HepG2 (cell line): Measurements from ENCODE around the gene CMTM4. TPM values are rescaled to one million over a fixed set of nuclear protein-coding genes. Genes with fewer than 3 reads are reported as not detected.

Experiments
- ATAC-seq: fragments of 200-7000 bp; cut with Tn5 transposase; 3 replicates; pipeline ENCODE4 v1.9.1; 2020; ENCODE audit warnings: mild to moderate bottlenecking, moderate library complexity
- BruUV-seq: library from RNA; stranded (reverse); fragments of 400-500 nt; replicated peaks from 2 replicates; lab custom pipeline; 2021; lab: Mats Ljungman, UMichigan
- CTCF ChIA-PET: fragments of 300-600 bp; formaldehyde crosslinking; extraction: SDS; loops from one replicate; lab custom pipeline; 2021; ENCODE audit warnings: low total read pairs, inconsistent platforms, low intra/inter-chr PET ratio; lab: Yijun Ruan, JAX
- POLR2A ChIA-PET: fragments of 350-600 bp; sonication (Branson Sonifier 250); formaldehyde crosslinking; loops from one replicate; lab custom pipeline; 2020; ENCODE audit warnings: antibody characterized with exemption, inconsistent platforms; lab: Yijun Ruan, JAX
- DNase-seq: peaks from one replicate; pipeline ENCODE4 v3.0.0-alpha.2; 2015; ENCODE audit warnings: low spot score
- FAIRE-seq: peaks from 3 replicates; lab custom pipeline; 2011; peaks lifted over from hg19 to GRCh38; lab: Jason Lieb, UNC
- H2AFZ ChIP-seq: one replicate; pipeline ENCODE4 v1.6.1; 2011; ENCODE audit warnings: low read length, inconsistent platforms
- H3K27ac ChIP-seq: fragments of 300-600 bp; 3 replicates; pipeline ENCODE4 v1.8.0; 2011; ENCODE audit warnings: mixed run types, mild to moderate bottlenecking, mixed read lengths, low read length, inconsistent platforms; ENCODE audit not compliant: insufficient read depth; ENCODE audit errors: extremely low read length
- H3K27me3 ChIP-seq, 2 experiments: fragments of 200-600 bp in 1 of 2; 2 replicates in 1 of 2; 3 replicates in 1 of 2; pipeline versions ENCODE4 v1.6.0 to v1.8.0; 2011; ENCODE audit warnings: low read length in 2 of 2, mild to moderate bottlenecking in 2 of 2, moderate library complexity in 2 of 2, inconsistent platforms in 1 of 2; ENCODE audit not compliant: insufficient read depth in 2 of 2, control insufficient read depth in 1 of 2
- H3K36me3 ChIP-seq, 2 experiments: fragments of 200-600 bp in 1 of 2; replicated peaks in 1 of 2; 2 replicates in 1 of 2; 3 replicates in 1 of 2; pipeline versions ENCODE4 v1.5.1 to v1.8.0; 2011; ENCODE audit warnings: low read length in 2 of 2, inconsistent platforms in 1 of 2; ENCODE audit not compliant: insufficient read depth in 2 of 2, control insufficient read depth in 1 of 2
- H3K4me1 ChIP-seq: 2 replicates; pipeline ENCODE4 v1.5.1; 2012; ENCODE audit warnings: low read length, inconsistent platforms; ENCODE audit not compliant: insufficient read depth
- H3K4me2 ChIP-seq: 2 replicates; pipeline ENCODE4 v1.6.0; 2011; ENCODE audit warnings: low read depth, low read length, inconsistent platforms
- H3K4me3 ChIP-seq, 3 experiments: fragments of 200-600 bp in 1 of 3; sonication (generic), shearing (Covaris generic) in 1 of 3; replicated peaks in 1 of 3; 2 replicates each; pipeline ENCODE4 v1.5.1; 2011 to 2016; ENCODE audit warnings: low read length in 3 of 3, inconsistent platforms in 2 of 3, low read depth in 2 of 3, mild to moderate bottlenecking in 2 of 3, control low read depth in 1 of 3, mixed read lengths in 1 of 3; ENCODE audit not compliant: insufficient read depth in 1 of 3
- H3K79me2 ChIP-seq: one replicate; pipeline ENCODE4 v1.6.1; 2011; ENCODE audit warnings: low read length, inconsistent platforms; ENCODE audit not compliant: insufficient read depth
- H3K9ac ChIP-seq: 2 replicates; pipeline ENCODE4 v1.6.0; 2011; ENCODE audit warnings: mild to moderate bottlenecking, low read depth, low read length, inconsistent platforms; ENCODE audit not compliant: insufficient read depth
- H3K9me3 ChIP-seq: 2 replicates; pipeline ENCODE4 v1.5.1; 2012; ENCODE audit warnings: mild to moderate bottlenecking, low read length
- H4K20me1 ChIP-seq: 2 replicates; pipeline ENCODE4 v1.6.0; 2011; ENCODE audit warnings: inconsistent platforms, mild to moderate bottlenecking, low read length, moderate library complexity; ENCODE audit not compliant: insufficient read depth
- ELF3 ChIP-seq: IDR thresholded peaks from 2 replicates; pipeline ENCODE4 v1.6.1; 2016; ENCODE audit warnings: missing genetic modification reagents, missing compliant biosample characterization
- ETV6 ChIP-seq: sonication (generic); formaldehyde crosslinking; conservative IDR thresholded peaks from 2 replicates; pipeline ENCODE4 v1.4.0; 2020; ENCODE audit warnings: missing genetic modification reagents
- GABPB1 ChIP-seq: IDR thresholded peaks from 2 replicates; pipeline ENCODE4 v1.6.1; 2016; ENCODE audit warnings: mild to moderate bottlenecking, missing genetic modification reagents, moderate library complexity, missing compliant biosample characterization
- HINFP ChIP-seq: sonication (generic); formaldehyde crosslinking; IDR thresholded peaks from 2 replicates; pipeline ENCODE4 v1.4.0; 2020; ENCODE audit warnings: low read depth, mild to moderate bottlenecking, missing genetic modification reagents
- MAFF ChIP-seq: IDR thresholded peaks from 2 replicates; pipeline ENCODE4 v1.6.1; 2011; ENCODE audit warnings: low read depth, low read length, improper control_type of control experiment
- NCOA5 ChIP-seq: sonication (generic); formaldehyde crosslinking; IDR thresholded peaks from 2 replicates; pipeline ENCODE4 v1.4.0; 2020; ENCODE audit warnings: missing genetic modification reagents
- PAF1 ChIP-seq: IDR thresholded peaks from 2 replicates; pipeline ENCODE4 v1.6.1; 2016; ENCODE audit warnings: missing genetic modification reagents, missing compliant biosample characterization
- PLRG1 ChIP-seq: fragments of 450-650 bp; conservative IDR thresholded peaks from 2 replicates; pipeline ENCODE4 v1.6.1; 2016
- SATB2 ChIP-seq: sonication (generic); formaldehyde crosslinking; IDR thresholded peaks from 2 replicates; pipeline ENCODE4 v1.5.0; 2020; ENCODE audit warnings: missing genetic modification reagents
- SPEN ChIP-seq: sonication (generic); formaldehyde crosslinking; IDR thresholded peaks from 2 replicates; pipeline ENCODE4 v1.5.1; 2020; ENCODE audit warnings: low read depth, mild to moderate bottlenecking, missing genetic modification reagents
- SYNCRIP ChIP-seq: fragments of 200-400 bp; formaldehyde crosslinking; IDR thresholded peaks from 2 replicates; pipeline ENCODE4 v1.6.1; 2018; ENCODE audit warnings: mild to moderate bottlenecking, low read depth, low read length; ENCODE audit not compliant: insufficient read depth
- ZBTB3 ChIP-seq: sonication (generic); formaldehyde crosslinking; IDR thresholded peaks from 2 replicates; pipeline ENCODE4 v1.4.0; 2020; ENCODE audit warnings: low read depth, mild to moderate bottlenecking, moderate library complexity, missing genetic modification reagents, borderline replicate concordance
- ZBTB44 ChIP-seq: sonication (generic); formaldehyde crosslinking; IDR thresholded peaks from 2 replicates; pipeline ENCODE4 v1.4.0; 2020; ENCODE audit warnings: missing genetic modification reagents
- ZFP90 ChIP-seq: sonication (generic); formaldehyde crosslinking; IDR thresholded peaks from 2 replicates; pipeline ENCODE4 v1.8.0; 2022; ENCODE audit warnings: missing genetic modification reagents, mild to moderate bottlenecking, inconsistent platforms, borderline replicate concordance
- ZNF3 ChIP-seq: IDR thresholded peaks from 2 replicates; pipeline ENCODE4 v1.7.0; 2017; ENCODE audit warnings: inconsistent platforms
- ZNF576 ChIP-seq: sonication (generic); formaldehyde crosslinking; IDR thresholded peaks from 2 replicates; pipeline ENCODE4 v1.4.0; 2020; ENCODE audit warnings: mild to moderate bottlenecking, missing genetic modification reagents
- ZNF672 ChIP-seq: sonication (generic); formaldehyde crosslinking; IDR thresholded peaks from 2 replicates; pipeline ENCODE4 v1.8.1; 2022; ENCODE audit warnings: missing genetic modification reagents
- ZNF761 ChIP-seq: sonication (generic); formaldehyde crosslinking; conservative IDR thresholded peaks from 2 replicates; pipeline ENCODE4 v1.4.0; 2020; ENCODE audit warnings: mild to moderate bottlenecking, missing genetic modification reagents
- ZNF83 ChIP-seq: sonication (generic); formaldehyde crosslinking; IDR thresholded peaks from 2 replicates; pipeline ENCODE4 v1.4.0; 2020; ENCODE audit warnings: missing genetic modification reagents, mild to moderate bottlenecking, borderline replicate concordance
- WGBS: methylation state at CpG from one replicate; pipeline ENCODE4 v1.1.6; 2017; ENCODE audit warnings: low lambda C conversion rate; 5-methylcytosine and 5-hydroxymethylcytosine counted together
- in situ Hi-C: cut with HindIII; loops from 2 replicates; pipeline ENCODE4 v1.10.0; 2017; ENCODE audit warnings: low pct_unique_long_range_greater_than_20kb; ENCODE audit not compliant: extremely low pct_ligation_motif_present
- intact Hi-C: fragments of 100-400 bp; cut with micrococcal nuclease; formaldehyde crosslinking; loops from one replicate; pipeline ENCODE4 v1.10.0; 2022; ENCODE audit not compliant: unreplicated experiment
- polyA plus RNA-seq, 8 experiments: library from polyadenylated mRNA; depleted of rRNA in 3 of 8; stranded (reverse) in 7 of 8; unstranded in 1 of 8; fragments of >200 nt; fragmentation: Illumina TruSeq in 4 of 8; extraction: Trizol in 4 of 8; gene quantifications; 2 replicates each; pipeline versions ENCODE4 v1.2.1 to v1.2.3, GENCODE V29; 2011 to 2016; ENCODE audit warnings: low read depth in 4 of 8, missing spikeins in 1 of 8, mixed read lengths in 1 of 8; ENCODE audit not compliant: insufficient read depth in 1 of 8
- total RNA-seq, 5 experiments: library from RNA; depleted of rRNA; stranded (reverse); fragments of >200 nt; fragmentation: Illumina TruSeq; extraction: Trizol; gene quantifications; 2 replicates each; pipeline ENCODE4 v1.2.3, GENCODE V29; 2016; ENCODE audit warnings: low read depth in 1 of 5

The CMTM4 gene
- total and polyA plus RNA-seq, 2 of the 13 experiments (the other 11 are each of a cell fraction or from before 2014, with no cell fraction given): 32.0 to 36.3 TPM

- TF ChIP-seq SPEN (CRISPR knock-in tag): no peak
- no peak for TF ChIP-seq ZBTB44 (CRISPR knock-in tag)
- TF ChIP-seq ZNF672 (CRISPR knock-in tag): no peak
- TF ChIP-seq ZFP90 (CRISPR knock-in tag): no peak
- TF ChIP-seq MAFF: no peak
- no peak for TF ChIP-seq PAF1 (CRISPR knock-in tag)
- no peak for TF ChIP-seq ZNF3 (CRISPR knock-in tag)
Observed at GRCh38 chr16:66668777-66669444, 27.6 kb downstream of the CMTM4 start (continued).

GRCh38 chr16:66667944-66668343 lies 28.6 kb downstream of the CMTM4 start:
- BruUV-seq: no TSS peak

More at GRCh38 chr16:66667944-66668343, 28.6 kb downstream of the CMTM4 start:
- POLR2A ChIA-PET: no interaction called here
- H4K20me1 ChIP-seq: no peaks in the 10 kb centered on the region
- peaks cover 5% of the 10 kb centered on the region for H3K4me1 ChIP-seq
- H3K4me3 ChIP-seq: no peak overlapping the region
- no peak overlapping the region for H3K9ac ChIP-seq
- no peak overlapping the region for H3K4me2 ChIP-seq
- FAIRE-seq (no peak), DNase-seq (no peak), ATAC-seq (no peak)
- 93% methylated on average over 1 of the region's 1 CpG for WGBS
- intact Hi-C loops: no loop called here
- in situ Hi-C loops: no loop called here
- CTCF ChIA-PET: no interaction called here
- H3K9me3 ChIP-seq: no peaks in the 10 kb centered on the region
- H3K27ac ChIP-seq: no peak overlapping the region
- H3K27me3 ChIP-seq: no peaks in the 10 kb centered on the region
- no peak overlapping the region for H2AFZ ChIP-seq
- TF ChIP-seq SYNCRIP (no peak), ZNF3 (CRISPR knock-in tag) (no peak), ZNF761 (CRISPR knock-in tag) (no peak), ETV6 (CRISPR knock-in tag) (no peak), ELF3 (CRISPR knock-in tag) (no peak), NCOA5 (no peak), GABPB1 (CRISPR knock-in tag) (no peak), ZNF83 (no peak), SATB2 (no peak), HINFP (CRISPR knock-in tag) (no peak), ZNF576 (CRISPR knock-in tag) (no peak), PLRG1 (no peak), ZBTB3 (no peak)
- no peaks in the 10 kb centered on the region for H3K79me2 ChIP-seq
- H3K36me3 ChIP-seq: no peaks in the 10 kb centered on the region
